ENCODE data around the gene MGRN1. TPM values are rescaled to one million over a fixed set of nuclear protein-coding genes. Genes with fewer than 3 reads are reported as not detected.

MGRN1 gene
- total and polyA plus RNA-seq, 2 of the 13 experiments (the other 11 are each of a cell fraction or from before 2014, with no cell fraction given), result 11.9 to 12.6 TPM

- TF ChIP-seq, protein P1, sequence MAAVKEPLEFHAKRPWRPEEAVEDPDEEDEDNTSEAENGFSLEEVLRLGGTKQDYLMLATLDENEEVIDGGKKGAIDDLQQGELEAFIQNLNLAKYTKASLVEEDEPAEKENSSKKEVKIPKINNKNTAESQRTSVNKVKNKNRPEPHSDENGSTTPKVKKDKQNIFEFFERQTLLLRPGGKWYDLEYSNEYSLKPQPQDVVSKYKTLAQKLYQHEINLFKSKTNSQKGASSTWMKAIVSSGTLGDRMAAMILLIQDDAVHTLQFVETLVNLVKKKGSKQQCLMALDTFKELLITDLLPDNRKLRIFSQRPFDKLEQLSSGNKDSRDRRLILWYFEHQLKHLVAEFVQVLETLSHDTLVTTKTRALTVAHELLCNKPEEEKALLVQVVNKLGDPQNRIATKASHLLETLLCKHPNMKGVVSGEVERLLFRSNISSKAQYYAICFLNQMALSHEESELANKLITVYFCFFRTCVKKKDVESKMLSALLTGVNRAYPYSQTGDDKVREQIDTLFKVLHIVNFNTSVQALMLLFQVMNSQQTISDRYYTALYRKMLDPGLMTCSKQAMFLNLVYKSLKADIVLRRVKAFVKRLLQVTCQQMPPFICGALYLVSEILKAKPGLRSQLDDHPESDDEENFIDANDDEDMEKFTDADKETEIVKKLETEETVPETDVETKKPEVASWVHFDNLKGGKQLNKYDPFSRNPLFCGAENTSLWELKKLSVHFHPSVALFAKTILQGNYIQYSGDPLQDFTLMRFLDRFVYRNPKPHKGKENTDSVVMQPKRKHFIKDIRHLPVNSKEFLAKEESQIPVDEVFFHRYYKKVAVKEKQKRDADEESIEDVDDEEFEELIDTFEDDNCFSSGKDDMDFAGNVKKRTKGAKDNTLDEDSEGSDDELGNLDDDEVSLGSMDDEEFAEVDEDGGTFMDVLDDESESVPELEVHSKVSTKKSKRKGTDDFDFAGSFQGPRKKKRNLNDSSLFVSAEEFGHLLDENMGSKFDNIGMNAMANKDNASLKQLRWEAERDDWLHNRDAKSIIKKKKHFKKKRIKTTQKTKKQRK (IDR thresholded peaks at IDR 0.05; ENCODE audit: low read length), result no peak
- peak; percentile 94 for TF ChIP-seq SNAPC2 (CRISPR knock-in tag; IDR thresholded peaks at IDR 0.05)
- peak; percentile 93 for TF ChIP-seq ZNF547 (CRISPR knock-in tag; IDR thresholded peaks at IDR 0.05)
- TF ChIP-seq, protein P2, sequence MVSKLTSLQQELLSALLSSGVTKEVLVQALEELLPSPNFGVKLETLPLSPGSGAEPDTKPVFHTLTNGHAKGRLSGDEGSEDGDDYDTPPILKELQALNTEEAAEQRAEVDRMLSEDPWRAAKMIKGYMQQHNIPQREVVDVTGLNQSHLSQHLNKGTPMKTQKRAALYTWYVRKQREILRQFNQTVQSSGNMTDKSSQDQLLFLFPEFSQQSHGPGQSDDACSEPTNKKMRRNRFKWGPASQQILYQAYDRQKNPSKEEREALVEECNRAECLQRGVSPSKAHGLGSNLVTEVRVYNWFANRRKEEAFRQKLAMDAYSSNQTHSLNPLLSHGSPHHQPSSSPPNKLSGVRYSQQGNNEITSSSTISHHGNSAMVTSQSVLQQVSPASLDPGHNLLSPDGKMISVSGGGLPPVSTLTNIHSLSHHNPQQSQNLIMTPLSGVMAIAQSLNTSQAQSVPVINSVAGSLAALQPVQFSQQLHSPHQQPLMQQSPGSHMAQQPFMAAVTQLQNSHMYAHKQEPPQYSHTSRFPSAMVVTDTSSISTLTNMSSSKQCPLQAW (CRISPR knock-in tag; IDR thresholded peaks at IDR 0.05), result peak; percentile 86
- TF ChIP-seq ZFP37 (CRISPR knock-in tag; IDR thresholded peaks at IDR 0.05; ENCODE audit: borderline replicate concordance), result peak; percentile 89
- peak; percentile 78 for TF ChIP-seq ZNF124 (CRISPR knock-in tag; IDR thresholded peaks at IDR 0.05)
- TF ChIP-seq PAWR (CRISPR knock-in tag; IDR thresholded peaks at IDR 0.05; ENCODE audit: borderline replicate concordance), result no peak
- TF ChIP-seq GZF1 (CRISPR knock-in tag; IDR thresholded peaks at IDR 0.05), result peak; percentile 62; the same call in 1 of the 2 replicates
- TF ChIP-seq ZNF136 (CRISPR knock-in tag; IDR thresholded peaks at IDR 0.05; ENCODE audit: low read depth), result peak; percentile 91
- TF ChIP-seq, protein P3, sequence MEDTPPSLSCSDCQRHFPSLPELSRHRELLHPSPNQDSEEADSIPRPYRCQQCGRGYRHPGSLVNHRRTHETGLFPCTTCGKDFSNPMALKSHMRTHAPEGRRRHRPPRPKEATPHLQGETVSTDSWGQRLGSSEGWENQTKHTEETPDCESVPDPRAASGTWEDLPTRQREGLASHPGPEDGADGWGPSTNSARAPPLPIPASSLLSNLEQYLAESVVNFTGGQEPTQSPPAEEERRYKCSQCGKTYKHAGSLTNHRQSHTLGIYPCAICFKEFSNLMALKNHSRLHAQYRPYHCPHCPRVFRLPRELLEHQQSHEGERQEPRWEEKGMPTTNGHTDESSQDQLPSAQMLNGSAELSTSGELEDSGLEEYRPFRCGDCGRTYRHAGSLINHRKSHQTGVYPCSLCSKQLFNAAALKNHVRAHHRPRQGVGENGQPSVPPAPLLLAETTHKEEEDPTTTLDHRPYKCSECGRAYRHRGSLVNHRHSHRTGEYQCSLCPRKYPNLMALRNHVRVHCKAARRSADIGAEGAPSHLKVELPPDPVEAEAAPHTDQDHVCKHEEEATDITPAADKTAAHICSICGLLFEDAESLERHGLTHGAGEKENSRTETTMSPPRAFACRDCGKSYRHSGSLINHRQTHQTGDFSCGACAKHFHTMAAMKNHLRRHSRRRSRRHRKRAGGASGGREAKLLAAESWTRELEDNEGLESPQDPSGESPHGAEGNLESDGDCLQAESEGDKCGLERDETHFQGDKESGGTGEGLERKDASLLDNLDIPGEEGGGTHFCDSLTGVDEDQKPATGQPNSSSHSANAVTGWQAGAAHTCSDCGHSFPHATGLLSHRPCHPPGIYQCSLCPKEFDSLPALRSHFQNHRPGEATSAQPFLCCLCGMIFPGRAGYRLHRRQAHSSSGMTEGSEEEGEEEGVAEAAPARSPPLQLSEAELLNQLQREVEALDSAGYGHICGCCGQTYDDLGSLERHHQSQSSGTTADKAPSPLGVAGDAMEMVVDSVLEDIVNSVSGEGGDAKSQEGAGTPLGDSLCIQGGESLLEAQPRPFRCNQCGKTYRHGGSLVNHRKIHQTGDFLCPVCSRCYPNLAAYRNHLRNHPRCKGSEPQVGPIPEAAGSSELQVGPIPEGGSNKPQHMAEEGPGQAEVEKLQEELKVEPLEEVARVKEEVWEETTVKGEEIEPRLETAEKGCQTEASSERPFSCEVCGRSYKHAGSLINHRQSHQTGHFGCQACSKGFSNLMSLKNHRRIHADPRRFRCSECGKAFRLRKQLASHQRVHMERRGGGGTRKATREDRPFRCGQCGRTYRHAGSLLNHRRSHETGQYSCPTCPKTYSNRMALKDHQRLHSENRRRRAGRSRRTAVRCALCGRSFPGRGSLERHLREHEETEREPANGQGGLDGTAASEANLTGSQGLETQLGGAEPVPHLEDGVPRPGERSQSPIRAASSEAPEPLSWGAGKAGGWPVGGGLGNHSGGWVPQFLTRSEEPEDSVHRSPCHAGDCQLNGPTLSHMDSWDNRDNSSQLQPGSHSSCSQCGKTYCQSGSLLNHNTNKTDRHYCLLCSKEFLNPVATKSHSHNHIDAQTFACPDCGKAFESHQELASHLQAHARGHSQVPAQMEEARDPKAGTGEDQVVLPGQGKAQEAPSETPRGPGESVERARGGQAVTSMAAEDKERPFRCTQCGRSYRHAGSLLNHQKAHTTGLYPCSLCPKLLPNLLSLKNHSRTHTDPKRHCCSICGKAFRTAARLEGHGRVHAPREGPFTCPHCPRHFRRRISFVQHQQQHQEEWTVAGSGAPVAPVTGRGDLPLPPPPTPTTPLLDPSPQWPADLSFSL (CRISPR knock-in tag; IDR thresholded peaks at IDR 0.05), result 0 out of 2 replicates have a peak, but pooled peaks have one; percentile 49
- TF ChIP-seq ETS1 (CRISPR knock-in tag; IDR thresholded peaks at IDR 0.05), result peak; percentile 83; the same call in 1 of the 2 replicates
- peak; percentile 62; the same call in 1 of the 2 replicates for TF ChIP-seq ZNF44 (CRISPR knock-in tag; IDR thresholded peaks at IDR 0.05)
- TF ChIP-seq RARG (CRISPR knock-in tag; IDR thresholded peaks at IDR 0.05; ENCODE audit: low read depth), result no peak
- no peak for TF ChIP-seq KAT2B (IDR thresholded peaks at IDR 0.05; ENCODE audit: borderline replicate concordance, low read depth, low read length)
- peak; percentile 97 for TF ChIP-seq ZNF558 (CRISPR knock-in tag; IDR thresholded peaks at IDR 0.05; ENCODE audit: borderline replicate concordance)
- TF ChIP-seq ZNF451 (CRISPR knock-in tag; IDR thresholded peaks at IDR 0.05), result no peak
These were observed 39.3 kb downstream of the MGRN1 start (continued) for GRCh38 chr16:4663777-4664465.

All from HepG2 (cell line).